ENCODE data around the gene ADIRF. TPM values are rescaled to one million over a fixed set of nuclear protein-coding genes. Genes with fewer than 3 reads are reported as not detected.

The ADIRF gene
- total and polyA plus RNA-seq, 9 of the 15 experiments (the other 6 are each of a cell fraction or from before 2014, with no cell fraction given), result 0.08 TPM; not detected in 8

GRCh38 chr10:86961481-86962091 lies 6.7 kb upstream of the ADIRF start:
- 66% methylated on average over 6 of the region's 12 CpGs for WGBS (ENCODE audit: insufficient coverage, low coverage, missing lambda C conversion rate)
- H3K4me1 ChIP-seq (replicated peaks in 1 of 2; ENCODE audit: control insufficient read depth in 2 of 2, insufficient read depth in 2 of 2, low read length in 2 of 2), result peaks cover 43 to 71% of the 10 kb centered on the region in 2 experiments
- in situ Hi-C loops (cut with MboI) (no loop called here), intact Hi-C loops (cut with micrococcal nuclease) (no loop called here)
- no peak overlapping the region for H3K4me2 ChIP-seq (ENCODE audit: insufficient read depth, low read length)
- H3K9me1 ChIP-seq (ENCODE audit: control insufficient read depth, insufficient read depth, low read length), result no peaks in the 10 kb centered on the region
- H3K4me3 ChIP-seq, result no peak overlapping the region
- POLR2A ChIA-PET, result interaction anchor here (0.6 kb wide), 1 partner anchor 152 kb away, joined by 4 read pairs; no protein-coding TSS in a partner anchor
- DNase-seq (ENCODE audit: extremely low read depth in 1 of 4, low spot score in 3 of 4) (no peak), ATAC-seq (no peak), FAIRE-seq (no peak)
- BruUV-seq (replicated peaks), result no TSS peak
- H3K9me3 ChIP-seq (replicated peaks; ENCODE audit: control insufficient read depth, insufficient read depth, low read depth, low read length), result no peaks in the 10 kb centered on the region
- peaks cover 4% of the 10 kb centered on the region; the same call in 2 of the 3 replicates for H3K36me3 ChIP-seq (ENCODE audit: control insufficient read depth, insufficient read depth, low read length)
- CTCF ChIA-PET (ENCODE audit: low intra/inter-chr PET ratio), result interaction anchor here (4.5 kb wide), 1 partner anchor 22 kb away, joined by 28 read pairs; no protein-coding TSS in a partner anchor
- H4K20me1 ChIP-seq (replicated peaks; ENCODE audit: control insufficient read depth, insufficient read depth, low read length), result no peaks in the 10 kb centered on the region
- H3K79me2 ChIP-seq (ENCODE audit: control insufficient read depth, insufficient read depth, low read length), result peaks cover 17% of the 10 kb centered on the region; the same call in 2 of the 3 replicates
- H2AFZ ChIP-seq (ENCODE audit: low read depth, low read length), result no peak overlapping the region
- peak overlapping the region in 1 of 2 experiments; percentile 54; a peak in 2 of 4 replicates for H3K9ac ChIP-seq (ENCODE audit: insufficient read depth in 1 of 2, low read depth in 2 of 2, low read length in 2 of 2)
- no peaks in the 10 kb centered on the region for H3K27me3 ChIP-seq (ENCODE audit: control insufficient read depth in 2 of 2, insufficient read depth in 2 of 2, low read length in 2 of 2)
- H3K27ac ChIP-seq (ENCODE audit: extremely low read depth, low read depth, low read length), result no peak overlapping the region
- no peak for TF ChIP-seq RBM14 (IDR thresholded peaks at IDR 0.05; ENCODE audit: borderline replicate concordance, insufficient read depth, low read depth, low read length)
- TF ChIP-seq SOX6 (IDR thresholded peaks at IDR 0.05), result no peak
- TF ChIP-seq MCM5 (IDR thresholded peaks at IDR 0.05; ENCODE audit: low read depth), result no peak
- no peak for TF ChIP-seq TSHZ1 (CRISPR knock-in tag; IDR thresholded peaks at IDR 0.05)
- TF ChIP-seq ZNF407 (IDR thresholded peaks at IDR 0.05; ENCODE audit: low read depth), result no peak
- TF ChIP-seq GTF3C2 (IDR thresholded peaks at IDR 0.05; ENCODE audit: borderline replicate concordance, extremely low read depth, insufficient read length), result no peak

Data from K562 (cell line).